ENCODE measurements around the gene SLC34A1.
"Not testable (repeated sequence)": the region's sequence is repeated elsewhere in the genome, so short reads cannot be mapped to it uniquely, and the experiment has no call there.

The SLC34A1 gene

DNA sequence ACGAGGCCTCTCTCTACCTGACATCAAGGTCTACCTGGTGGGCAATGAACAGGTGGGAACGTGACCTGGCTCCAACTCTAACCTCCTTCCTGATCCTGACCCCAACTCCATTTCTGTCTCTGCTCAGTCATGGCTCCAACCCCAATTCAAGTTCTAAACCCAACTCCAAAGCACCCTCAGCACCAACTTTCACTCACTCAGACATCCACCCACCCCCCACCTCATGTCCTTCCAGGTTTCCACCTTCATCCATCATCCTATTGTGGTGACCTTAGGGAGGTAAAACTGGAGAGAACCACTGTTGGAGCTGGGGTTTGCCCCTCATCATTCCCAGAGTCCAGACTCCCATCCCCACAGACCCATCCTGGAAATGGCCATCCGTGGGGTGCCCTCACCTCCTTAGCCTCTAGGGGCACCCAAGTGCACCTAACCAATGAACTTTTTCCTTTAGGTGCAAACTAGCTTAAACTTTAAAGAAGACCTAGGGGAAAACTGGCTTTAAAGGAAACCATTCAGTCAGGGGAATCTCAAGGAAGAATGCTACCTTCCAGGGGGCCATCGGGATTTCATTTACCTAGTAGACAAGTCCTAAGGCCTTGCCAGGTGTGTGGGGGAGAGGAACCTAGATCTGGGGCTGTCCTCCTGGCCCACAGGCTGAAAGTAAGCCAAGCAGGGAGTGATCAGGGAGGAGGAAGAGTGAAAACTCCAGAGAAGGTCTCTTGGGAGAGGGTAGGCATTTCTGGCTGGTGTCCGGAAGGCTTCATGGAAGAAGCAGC, 15.2 kb upstream of the SLC34A1 start:
- DNase-seq (ENCODE audit: low read depth in 2 of 2): no peak

DNA sequence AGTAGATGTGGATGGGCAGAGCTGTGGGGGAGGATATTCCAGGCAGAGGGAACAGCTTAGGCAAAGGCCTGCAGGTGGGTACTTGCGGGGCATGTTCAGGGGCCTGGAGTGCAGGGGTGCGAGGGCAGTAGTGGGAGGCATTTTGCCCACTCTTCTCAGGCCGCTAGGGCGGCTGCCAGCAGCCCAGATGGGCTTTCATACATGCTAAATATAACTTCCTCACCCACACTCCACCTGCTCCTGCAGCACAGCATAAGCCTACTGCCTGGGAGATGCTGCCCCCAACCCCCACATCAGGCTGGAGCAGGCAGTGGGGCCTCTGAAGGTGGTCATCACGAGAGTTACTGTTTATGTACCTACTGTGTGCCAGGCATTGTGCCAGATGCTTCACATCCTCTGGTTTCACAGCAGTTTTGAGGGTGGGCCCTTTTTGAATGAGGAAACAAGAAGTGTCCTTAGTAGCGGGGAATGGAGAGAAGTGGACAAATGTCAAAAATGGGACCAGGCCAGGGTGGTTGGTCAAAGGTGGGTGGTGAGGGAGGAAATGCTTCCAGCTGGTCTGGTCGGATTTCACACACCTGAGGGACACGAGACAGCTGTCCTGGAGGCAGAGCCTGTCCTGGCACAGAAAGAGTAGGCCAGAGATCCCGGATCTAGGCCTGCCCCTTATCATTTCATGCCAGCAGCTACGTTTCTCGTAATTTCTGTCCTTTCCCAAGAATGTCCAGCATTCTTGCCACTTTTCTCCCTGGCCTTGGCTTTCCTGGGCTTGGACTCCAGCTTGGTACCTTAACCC, 14.4 kb upstream of the SLC34A1 start:
- no peak for DNase-seq (ENCODE audit: low read depth in 2 of 2)

DNA sequence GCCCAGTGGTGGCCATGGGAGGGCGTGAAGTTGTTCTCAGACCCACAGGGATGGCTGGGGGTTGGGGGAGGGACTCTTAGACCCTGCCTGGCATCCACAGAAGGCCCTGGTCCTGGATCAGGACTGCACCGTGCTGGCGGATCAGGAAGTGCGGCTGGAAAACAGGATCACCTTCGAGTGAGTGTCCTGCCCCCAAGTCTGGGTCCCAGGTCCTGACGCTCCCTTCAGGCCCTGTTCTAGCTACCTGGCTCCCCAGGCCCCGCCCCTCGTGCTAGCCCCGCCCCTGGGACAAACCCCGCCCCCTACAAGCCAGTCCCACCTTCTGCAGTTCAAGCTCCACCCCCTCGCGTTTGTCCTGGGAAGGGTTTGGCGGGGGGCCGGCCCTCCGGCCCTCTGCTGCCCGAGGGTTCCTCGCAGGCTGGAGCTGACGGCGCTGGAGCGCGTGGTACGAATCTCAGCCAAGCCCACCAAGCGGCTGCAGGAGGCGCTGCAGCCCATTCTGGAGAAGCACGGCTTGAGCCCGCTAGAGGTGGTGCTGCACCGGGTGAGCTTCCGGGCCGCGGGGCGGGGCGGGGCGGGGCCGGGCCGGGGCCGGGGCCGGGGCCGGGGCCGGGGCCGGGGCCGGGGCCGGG, 13.6 kb upstream of the SLC34A1 start:
- DNase-seq (ENCODE audit: low read depth in 2 of 2): peak in 1 of 2 donors; percentile 30

DNA sequence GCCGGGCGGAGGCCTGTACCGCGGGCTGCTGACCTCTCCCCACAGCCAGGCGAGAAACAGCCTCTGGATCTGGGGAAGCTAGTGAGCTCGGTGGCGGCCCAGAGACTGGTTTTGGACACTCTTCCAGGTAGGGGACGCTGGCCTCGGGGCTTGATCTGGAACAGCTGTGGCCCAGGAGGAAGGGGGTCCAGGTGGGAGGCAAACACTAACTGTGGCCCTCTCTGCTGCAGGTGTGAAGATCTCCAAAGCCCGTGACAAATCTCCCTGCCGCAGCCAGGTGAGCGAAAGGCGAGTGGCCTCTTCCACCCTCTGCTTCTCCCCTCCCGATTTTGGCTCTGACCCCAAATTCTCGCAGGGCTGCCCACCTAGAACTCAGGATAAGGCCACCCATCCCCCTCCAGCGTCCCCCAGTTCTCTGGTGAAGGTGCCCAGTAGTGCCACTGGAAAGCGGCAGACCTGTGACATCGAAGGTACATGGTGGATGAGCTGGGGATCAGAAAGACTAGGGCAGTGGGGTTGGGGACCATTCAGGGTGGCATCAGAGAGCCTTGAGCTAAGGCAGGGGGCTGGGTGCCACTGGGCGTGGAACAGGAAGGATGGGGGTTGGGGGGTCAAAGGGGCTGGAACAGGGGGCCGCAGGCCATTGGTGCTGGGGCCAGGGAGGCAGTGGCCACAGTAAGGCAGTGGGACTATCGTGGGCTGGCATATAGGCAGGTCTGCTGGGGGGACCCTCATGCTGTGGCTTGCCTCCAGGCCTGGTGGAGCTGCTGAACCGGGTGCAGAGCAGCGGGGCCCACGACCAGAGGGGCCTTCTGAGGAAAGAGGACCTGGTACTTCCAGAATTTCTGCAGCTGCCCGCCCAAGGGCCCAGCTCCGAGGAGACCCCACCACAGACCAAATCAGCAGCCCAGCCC, 12.9 kb upstream of the SLC34A1 start:
- no peak for DNase-seq (ENCODE audit: low read depth in 2 of 2)

DNA sequence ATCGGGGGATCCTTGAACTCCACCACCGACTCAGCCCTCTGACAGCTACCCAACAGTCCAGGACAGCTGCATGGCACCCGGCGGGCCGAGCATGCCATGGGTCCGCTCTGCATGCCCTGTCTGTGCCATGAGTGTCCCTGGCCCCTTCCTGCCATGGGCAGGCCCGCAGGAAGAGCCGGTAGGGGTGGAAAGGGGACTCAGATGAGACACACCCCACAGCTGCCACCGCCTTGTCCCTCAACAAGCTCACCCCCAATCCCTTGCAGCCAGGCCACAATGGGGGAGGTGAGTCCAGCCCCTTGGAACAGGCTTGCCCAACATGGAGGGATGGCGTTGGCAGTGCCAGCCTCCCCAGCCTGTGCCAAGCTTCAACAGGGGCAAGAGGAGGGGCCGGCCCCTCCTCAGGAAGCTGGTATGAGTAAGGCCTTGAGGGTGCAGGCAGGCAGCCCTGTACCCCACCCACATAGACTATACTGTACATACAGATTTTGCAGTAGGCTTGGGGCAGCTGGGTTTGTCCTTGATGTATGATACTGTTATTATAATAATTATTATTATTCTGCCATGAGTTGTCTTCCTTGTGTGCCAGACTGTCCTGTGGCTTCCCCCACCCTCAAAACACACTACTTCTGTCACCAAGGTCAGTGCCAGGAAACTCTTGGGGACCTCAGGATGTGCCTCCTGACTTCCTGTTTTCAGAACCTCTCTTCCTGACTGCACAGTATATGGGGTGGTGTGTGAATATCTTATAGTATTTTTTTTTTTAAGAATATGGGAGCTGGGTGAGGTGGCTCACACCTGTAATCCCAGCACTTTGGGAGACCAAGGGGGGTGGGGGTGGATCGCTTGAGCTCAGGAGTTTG, 12.0 kb upstream of the SLC34A1 start:
- no peak for DNase-seq (ENCODE audit: low read depth in 2 of 2)

DNA sequence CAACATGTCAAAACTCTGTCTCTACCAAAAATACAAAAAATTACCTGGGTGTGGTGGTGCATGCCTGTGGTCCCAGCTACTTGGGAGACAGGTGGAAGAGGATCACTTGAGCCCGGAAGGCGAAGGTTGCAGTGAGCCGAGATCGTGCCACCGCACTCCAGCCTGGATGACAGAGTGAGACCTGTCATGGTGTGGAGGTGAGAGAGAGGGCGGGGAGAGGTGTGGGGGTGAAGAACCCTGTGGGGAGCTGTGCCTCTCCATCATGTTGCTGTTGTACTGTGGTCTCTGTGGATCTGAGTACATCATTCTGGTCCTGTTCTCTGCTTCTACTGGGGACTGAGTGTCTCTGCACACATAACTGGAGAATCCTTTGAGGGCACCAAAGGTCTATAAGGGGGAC, 11.3 kb upstream of the SLC34A1 start:
- DNase-seq (ENCODE audit: low read depth in 2 of 2): no peak

DNA sequence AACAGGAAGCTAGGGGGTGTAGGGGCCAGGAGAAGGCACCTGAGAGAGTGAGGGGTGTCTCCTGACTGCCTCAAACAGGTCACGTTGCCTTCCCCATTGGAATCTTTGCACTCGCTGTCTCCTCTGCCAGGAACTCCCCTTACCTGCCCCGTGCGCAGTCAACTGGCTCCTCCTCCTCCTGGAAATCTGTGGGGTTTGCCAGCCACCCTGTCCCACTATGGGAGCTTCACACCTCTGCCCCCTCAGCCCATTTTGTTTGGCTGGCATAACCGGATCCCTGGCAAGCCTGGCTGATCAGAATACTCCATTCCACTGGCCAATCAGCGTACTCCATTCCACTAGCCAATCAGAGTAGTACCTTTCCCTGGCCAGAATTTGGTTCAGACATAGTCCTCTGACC, 10.4 kb upstream of the SLC34A1 start:
- DNase-seq (ENCODE audit: low read depth in 2 of 2): no peak

DNA sequence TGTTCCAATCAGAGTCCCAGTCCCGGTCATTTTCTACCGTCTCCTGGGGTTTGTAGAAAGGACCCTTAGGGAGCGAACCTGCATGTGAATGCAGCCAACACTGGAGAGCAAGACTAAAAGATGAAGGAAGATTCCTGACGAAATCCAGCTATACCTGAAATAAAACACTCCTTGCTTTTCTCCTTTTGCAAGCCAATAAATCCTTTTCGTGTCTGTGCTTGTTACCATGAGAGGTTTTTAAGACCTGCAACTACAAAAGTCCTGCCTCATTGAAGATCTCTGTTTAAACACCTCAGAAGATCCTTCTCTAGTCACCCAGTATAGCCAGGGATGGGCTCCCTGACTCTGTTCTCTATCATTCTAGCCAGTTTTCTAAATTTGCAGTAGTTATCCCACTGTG, 10.0 kb upstream of the SLC34A1 start:
- DNase-seq (ENCODE audit: low read depth in 2 of 2): no peak

DNA sequence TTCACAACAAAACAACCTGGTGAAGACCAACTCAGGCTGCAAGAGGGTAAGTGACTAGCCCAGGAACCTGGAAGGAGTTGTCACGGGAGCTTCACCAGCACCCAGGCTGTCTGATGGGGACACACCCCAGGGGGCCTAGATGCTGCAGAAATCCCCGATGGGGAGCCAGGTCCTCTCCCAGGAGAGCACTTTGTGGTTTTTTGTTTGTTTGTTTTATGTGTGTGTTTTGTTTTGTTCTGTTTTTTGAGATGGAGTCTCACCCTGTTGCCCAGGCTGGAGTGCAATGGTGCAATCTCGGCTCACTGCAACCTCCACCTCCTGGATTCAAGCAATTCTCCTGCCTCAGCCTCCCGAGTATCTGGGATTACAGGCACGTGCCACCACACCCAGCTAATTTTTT, 8.7 kb upstream of the SLC34A1 start:
- DNase-seq (ENCODE audit: low read depth in 2 of 2): not testable (repeated sequence)

DNA sequence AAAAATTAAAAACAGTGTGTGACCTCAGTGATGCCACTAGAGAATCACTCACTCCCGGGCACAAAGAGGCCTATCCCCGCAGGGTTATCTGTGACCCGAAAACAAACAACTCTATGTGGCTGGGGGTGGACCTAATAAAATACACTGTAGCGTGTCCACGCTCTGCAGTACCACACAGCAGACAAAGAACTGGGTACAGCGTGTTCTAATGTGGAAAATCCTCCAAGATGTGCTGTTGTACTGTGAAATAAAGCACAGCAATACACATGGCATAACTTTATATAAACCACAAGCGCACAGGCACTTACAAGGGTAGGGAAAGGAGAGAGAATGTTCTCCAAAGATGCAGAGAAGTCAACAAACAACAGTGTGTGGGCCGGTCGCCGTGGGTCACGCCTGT, 8.1 kb upstream of the SLC34A1 start:
- DNase-seq (ENCODE audit: low read depth in 2 of 2): no peak

DNA sequence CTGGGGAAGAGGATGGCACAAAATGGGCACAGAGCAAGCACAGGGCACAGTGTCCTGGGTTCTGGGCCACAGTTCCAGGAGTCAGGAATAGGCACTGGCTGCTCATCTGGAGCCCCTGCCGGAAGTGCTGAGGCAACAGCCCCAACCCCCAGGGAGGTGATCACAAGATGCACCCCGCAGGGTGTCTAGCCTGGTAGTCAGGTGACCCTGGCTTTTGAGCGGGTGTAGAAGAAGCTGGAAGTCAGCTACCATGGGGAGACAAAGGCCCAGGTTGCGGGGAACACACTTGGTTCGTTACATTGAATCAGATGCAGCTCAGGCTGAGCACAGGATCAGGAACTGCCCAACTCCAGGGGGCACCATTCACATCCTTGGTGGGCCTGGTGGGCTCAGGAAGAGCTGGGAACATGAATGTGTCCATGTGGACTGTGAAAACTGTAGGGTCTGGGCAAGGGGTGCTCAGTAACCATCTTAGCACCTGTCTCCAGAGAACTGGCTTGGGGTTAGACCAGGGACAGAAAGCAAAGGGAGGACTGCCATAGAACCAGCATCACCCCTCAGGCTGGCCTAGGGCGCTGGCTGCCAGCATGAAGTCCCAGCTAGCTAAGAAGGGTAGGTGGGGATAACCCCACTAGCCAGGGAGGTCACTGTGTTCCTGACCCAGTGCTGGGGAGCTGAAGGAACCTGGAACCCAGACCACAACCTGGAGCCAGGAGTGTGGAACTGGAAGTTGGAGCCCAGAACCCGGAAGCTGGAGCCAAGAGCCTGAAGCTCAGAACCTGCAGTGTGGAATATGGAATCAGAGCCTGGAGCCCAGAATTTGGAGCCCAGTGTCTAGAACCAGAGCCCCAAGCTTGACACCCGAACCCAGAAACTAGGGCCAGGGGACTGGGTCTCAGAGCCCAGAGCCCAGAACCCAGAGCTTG, 6.1 kb upstream of the SLC34A1 start:
- DNase-seq (ENCODE audit: low read depth in 2 of 2): no peak

DNA sequence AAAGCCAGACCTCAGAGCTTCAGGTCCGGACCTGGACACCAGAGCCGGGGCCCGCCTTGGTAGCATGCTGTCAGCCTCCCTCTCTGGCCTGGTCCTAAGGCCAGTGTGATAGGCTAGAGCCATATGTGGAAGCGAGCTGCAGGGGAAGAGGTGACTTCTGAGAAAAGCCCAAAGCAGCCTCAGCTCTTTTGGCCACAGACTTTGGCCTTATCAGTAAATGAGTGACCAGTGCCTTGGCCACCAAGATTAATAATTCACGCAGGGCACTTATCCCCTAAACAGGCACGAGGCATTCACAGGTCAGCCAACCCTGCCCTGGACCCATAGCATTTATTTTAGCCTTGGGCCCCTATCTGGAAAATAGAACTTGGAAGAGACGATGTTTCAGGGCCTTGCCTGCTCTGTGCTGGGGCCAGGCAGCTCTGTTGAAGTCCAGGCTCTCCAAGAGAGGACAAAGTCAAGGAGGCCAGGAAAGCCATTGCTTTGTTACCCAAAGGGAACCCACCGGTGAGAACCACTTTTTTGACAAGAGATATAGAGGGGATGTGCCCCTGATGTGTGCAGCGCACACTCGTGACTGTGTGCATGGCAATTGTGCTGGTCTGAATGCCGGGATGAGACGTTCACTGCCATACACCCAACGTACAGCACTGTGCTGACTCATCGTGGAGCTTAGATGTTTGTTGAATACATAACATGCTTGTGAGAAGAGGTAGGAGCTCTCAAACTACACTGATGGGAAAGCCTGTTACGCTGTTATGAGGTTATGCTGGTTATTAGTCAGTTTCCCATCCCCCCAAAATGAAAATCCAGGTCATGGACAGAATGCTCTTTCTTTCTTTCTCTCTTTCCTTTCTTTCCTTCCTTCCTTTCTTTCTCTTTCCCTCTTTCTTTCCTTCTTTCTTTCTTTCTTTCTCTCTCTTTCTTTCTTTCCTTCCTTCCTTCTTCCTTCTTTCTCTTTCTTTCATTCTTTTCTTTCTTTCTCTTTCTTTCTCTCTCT, 5.0 kb upstream of the SLC34A1 start:
- DNase-seq (ENCODE audit: low read depth in 2 of 2): no peak

DNA sequence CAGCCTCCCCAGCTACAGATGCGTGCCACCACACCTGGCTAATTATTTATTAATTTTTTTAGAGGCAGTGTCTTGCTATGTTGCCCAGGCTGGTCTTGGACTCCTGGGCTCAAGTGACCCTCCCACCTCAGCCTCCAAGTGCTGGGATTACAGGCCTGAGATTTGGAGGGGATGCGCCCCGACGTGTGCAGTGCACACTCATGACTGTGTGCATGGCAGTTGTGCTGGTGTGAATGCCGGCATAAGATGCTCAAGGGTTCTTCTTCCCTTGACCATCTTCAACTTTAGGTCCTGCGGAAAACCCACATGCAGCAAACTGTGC, 3.5 kb upstream of the SLC34A1 start:
- no peak for DNase-seq (ENCODE audit: low read depth in 2 of 2)

DNA sequence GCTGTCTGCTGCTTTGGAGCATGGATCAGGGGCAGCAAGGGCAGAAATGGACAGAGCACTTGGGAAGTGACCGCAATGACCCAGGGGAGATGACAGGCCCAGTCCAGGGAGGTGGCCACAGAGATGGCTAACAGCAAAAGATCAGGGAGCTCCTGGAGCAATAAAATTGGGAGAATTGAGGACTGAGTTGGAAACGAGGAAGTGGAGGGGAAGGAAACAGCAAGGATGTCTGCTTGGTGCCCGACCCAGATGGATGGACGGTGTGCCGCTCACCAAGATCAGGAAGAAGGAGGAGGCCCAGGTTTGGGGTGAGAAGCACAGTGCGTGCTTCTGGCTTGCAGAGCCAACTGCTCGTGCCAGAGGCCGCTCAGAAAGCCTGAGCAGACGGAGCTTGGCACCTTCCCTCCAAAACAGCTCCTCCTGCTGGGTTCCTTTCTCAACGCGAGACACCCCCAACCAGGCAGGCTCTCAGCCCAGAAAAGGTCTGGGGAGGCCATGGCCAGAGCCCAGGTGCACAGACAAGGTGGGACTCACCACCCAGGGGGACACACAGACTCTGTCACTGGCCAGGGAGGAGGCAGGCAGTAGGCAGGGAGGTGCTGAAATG, 1.7 kb upstream of the SLC34A1 start:
- DNase-seq (ENCODE audit: low read depth in 2 of 2): no peak

DNA sequence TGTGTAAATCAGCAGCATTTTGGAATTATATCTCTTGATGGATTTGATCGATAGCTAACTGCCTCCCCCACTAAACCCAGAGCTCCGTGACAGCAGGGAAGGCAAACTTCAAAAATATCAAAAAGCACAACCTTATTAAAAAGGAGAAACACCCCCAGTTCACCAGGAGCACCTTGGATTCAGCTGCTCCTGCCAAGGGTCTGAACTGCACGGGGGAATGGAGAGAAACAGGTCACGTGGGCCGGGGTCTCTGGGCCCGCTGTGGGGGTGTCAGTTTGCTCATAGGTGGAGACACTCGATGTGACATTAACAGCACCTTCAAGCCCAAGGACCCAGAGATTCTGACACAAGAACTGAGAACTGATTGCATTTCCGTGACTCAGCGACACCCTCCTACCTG, 1.1 kb upstream of the SLC34A1 start:
- no peak for DNase-seq (ENCODE audit: low read depth in 2 of 2)

DNA sequence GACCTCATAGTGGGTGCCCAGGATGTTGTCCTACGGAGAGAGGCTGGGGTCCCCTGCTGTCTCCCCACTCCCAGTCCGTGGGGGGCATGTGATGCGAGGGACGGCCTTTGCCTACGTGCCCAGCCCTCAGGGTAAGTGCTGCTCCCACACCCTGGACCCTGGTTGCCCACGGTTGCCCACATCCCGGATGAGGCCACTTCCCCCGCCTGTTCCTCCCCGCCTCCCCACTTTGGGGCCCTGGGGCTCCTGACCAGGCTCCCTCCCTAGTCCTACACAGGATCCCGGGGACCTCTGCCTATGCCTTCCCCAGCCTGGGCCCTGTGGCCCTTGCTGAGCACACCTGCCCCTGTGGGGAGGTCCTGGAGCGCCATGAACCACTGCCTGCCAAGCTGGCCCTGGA, 1.5 kb downstream of the SLC34A1 start:
- no peak for DNase-seq (ENCODE audit: low read depth in 2 of 2)

DNA sequence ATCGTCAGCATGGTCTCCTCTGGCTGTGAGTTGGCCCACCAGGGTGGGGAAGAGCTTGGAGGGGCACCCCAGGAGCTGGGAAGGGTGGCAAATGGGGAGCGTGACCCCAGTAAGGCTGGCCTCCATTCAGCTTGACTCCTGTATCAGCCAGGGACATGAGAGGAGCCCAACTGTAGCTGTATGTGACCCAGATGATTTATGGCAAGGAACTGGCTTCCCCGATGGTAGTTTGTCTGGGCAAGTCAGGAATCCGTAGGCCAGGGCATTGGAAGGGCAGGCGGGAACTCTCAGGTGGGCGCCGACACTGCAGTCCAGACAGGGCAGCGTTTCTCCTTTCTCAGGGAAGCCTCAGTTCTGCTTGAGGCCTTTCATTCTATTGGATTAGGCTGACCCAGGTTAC, 2.3 kb downstream of the SLC34A1 start:
- DNase-seq (ENCODE audit: low read depth in 2 of 2): no peak

DNA sequence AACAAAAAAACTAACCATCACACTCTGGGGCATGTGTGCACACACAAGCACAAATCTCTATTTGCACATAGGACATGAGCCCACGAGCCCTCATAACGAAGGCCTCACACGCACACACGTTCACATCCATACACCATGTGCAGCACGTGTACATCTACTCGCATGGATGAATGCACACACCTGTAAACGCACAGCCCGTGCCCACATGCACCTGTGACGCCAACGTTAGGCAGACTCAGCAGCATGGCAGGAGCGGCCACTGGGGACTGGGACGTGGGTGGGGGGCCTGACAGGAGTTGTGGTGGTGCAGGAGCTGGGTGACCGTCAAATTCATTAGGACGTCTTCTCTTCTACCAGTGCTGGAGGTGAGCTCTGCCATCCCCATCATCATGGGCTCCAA, 3.2 kb downstream of the SLC34A1 start:
- no peak for DNase-seq (ENCODE audit: low read depth in 2 of 2)
